SK-N-SH (cell line): ENCODE results near the gene STON2. TPM values are rescaled to one million over a fixed set of nuclear protein-coding genes. Genes with fewer than 3 reads are reported as not detected.

Source experiments
- CTCF ChIA-PET: fragments of 300-600, 350-600 bp; formaldehyde crosslinking; extraction: SDS; loops from one replicate; lab custom pipeline; 2021; lab: Yijun Ruan, JAX
- POLR2A ChIA-PET: fragments of 350-600 bp; sonication (Branson Sonifier 250); formaldehyde crosslinking; extraction: SDS; loops from one replicate; lab custom pipeline; 2020; ENCODE audit warnings: antibody characterized with exemption, inconsistent platforms; lab: Yijun Ruan, JAX
- DNase-seq: peaks from one replicate; pipeline ENCODE4 v3.0.0; 2012
- H2AFZ ChIP-seq: fragments of 200-600 bp; sonication (generic); 2 replicates; pipeline ENCODE4 v1.8.1; 2016; ENCODE audit warnings: antibody characterized with exemption, mild to moderate bottlenecking, low read depth
- H3F3A ChIP-seq: fragments of 200-600 bp; sonication (generic); replicated peaks from 2 replicates; pipeline ENCODE3; 2016; ENCODE audit warnings: antibody characterized with exemption, mild to moderate bottlenecking; ENCODE audit not compliant: insufficient read depth
- H3K27ac ChIP-seq, 2 experiments: fragments of 200-500 bp in 1 of 2; fragments of 200-600 bp in 1 of 2; sonication (Bioruptor generic) in 1 of 2; sonication (generic), shearing (Covaris generic) in 1 of 2; 2 replicates each; pipeline versions ENCODE4 v1.5.1 to v1.6.1; 2014 to 2016; ENCODE audit warnings: low read depth in 2 of 2, inconsistent platforms in 1 of 2, low read length in 1 of 2, mild to moderate bottlenecking in 1 of 2, mixed read lengths in 1 of 2
- H3K27me3 ChIP-seq: fragments of 200-600 bp; sonication (generic), shearing (Covaris generic); 2 replicates; pipeline ENCODE4 v1.6.1; 2016; ENCODE audit warnings: mixed run types; ENCODE audit not compliant: insufficient read depth
- H3K36me3 ChIP-seq, 2 experiments: fragments of 200-500 bp in 1 of 2; fragments of 200-600 bp in 1 of 2; sonication (Bioruptor generic) in 1 of 2; sonication (generic) in 1 of 2; replicated peaks in 1 of 2; 2 replicates each; pipeline versions ENCODE3 to v1.5.1; 2014 to 2016; ENCODE audit warnings: low read length in 1 of 2, mild to moderate bottlenecking in 1 of 2; ENCODE audit not compliant: insufficient read depth in 2 of 2, control insufficient read depth in 1 of 2
- H3K4me1 ChIP-seq, 2 experiments: fragments of 200-500 bp in 1 of 2; fragments of 200-600 bp in 1 of 2; sonication (Bioruptor generic) in 1 of 2; sonication (generic), shearing (Covaris generic) in 1 of 2; 2 replicates each; pipeline versions ENCODE4 v1.5.1 to v1.6.1; 2014 to 2016; ENCODE audit warnings: low read depth in 1 of 2, low read length in 1 of 2, mixed run types in 1 of 2; ENCODE audit not compliant: insufficient read depth in 2 of 2, control insufficient read depth in 1 of 2
- H3K4me2 ChIP-seq: fragments of 200-600 bp; sonication (generic), shearing (Covaris generic); 2 replicates; pipeline ENCODE4 v1.6.1; 2017; ENCODE audit warnings: mixed run types
- H3K4me3 ChIP-seq, 2 experiments: fragments of 200-500 bp in 1 of 2; fragments of 200-600 bp in 1 of 2; sonication (Bioruptor generic) in 1 of 2; sonication (generic), shearing (Covaris generic) in 1 of 2; 2 replicates each; pipeline versions ENCODE4 v1.5.1 to v1.8.1; 2014 to 2016; ENCODE audit warnings: low read depth in 2 of 2, inconsistent platforms in 1 of 2, low read length in 1 of 2, mild to moderate bottlenecking in 1 of 2, mixed read lengths in 1 of 2, moderate library complexity in 1 of 2
- H3K79me2 ChIP-seq: fragments of 200-600 bp; sonication (generic); 2 replicates; pipeline ENCODE4 v1.8.1; 2017; ENCODE audit warnings: mild to moderate bottlenecking; ENCODE audit not compliant: insufficient read depth
- H3K9ac ChIP-seq: fragments of 200-600 bp; sonication (generic); 2 replicates; pipeline ENCODE4 v1.6.1; 2017; ENCODE audit warnings: mixed run types
- H3K9me2 ChIP-seq: fragments of 200-600 bp; sonication (generic); 2 replicates; pipeline ENCODE4 v1.6.1; 2017; ENCODE audit warnings: mixed run types
- H3K9me3 ChIP-seq: fragments of 200-600 bp; sonication (generic); 2 replicates; pipeline ENCODE4 v1.6.1; 2017; ENCODE audit warnings: mixed run types, mild to moderate bottlenecking, moderate library complexity
- H4K20me1 ChIP-seq: fragments of 200-600 bp; sonication (generic); 2 replicates; pipeline ENCODE4 v1.6.1; 2017; ENCODE audit warnings: mild to moderate bottlenecking, mixed run types; ENCODE audit not compliant: insufficient read depth
- CHD2 ChIP-seq: fragments of 150-350 bp; IDR thresholded peaks from 2 replicates; pipeline ENCODE4 v1.6.1; 2018; ENCODE audit warnings: low read length; ENCODE audit not compliant: partially characterized antibody
- EP300 ChIP-seq, 2 experiments: IDR thresholded peaks; 2 replicates each; pipeline versions ENCODE4 v1.4.0 to v1.6.1; 2012; ENCODE audit warnings: borderline replicate concordance in 1 of 2, low read depth in 1 of 2, low read length in 1 of 2
- GATA2 ChIP-seq: sonication (generic); formaldehyde crosslinking; IDR thresholded peaks from 2 replicates; pipeline ENCODE4 v1.5.0; 2020; ENCODE audit warnings: mild to moderate bottlenecking, missing genetic modification reagents
- JUND ChIP-seq: IDR thresholded peaks from 2 replicates; pipeline ENCODE4 v1.4.0; 2012
- MAX ChIP-seq: IDR thresholded peaks from 2 replicates; pipeline ENCODE4 v1.4.0; 2012; ENCODE audit warnings: low read depth
- MEF2A ChIP-seq: IDR thresholded peaks from 2 replicates; pipeline ENCODE4 v1.4.0; 2012; ENCODE audit warnings: low read depth, borderline replicate concordance
- MXI1 ChIP-seq: IDR thresholded peaks from 2 replicates; pipeline ENCODE4 v1.6.1; 2012; ENCODE audit warnings: mild to moderate bottlenecking, low read depth, low read length, improper control_type of control experiment
- NFIC ChIP-seq: IDR thresholded peaks from 2 replicates; pipeline ENCODE4 v1.4.0; 2012; ENCODE audit warnings: borderline replicate concordance
- NRF1 ChIP-seq: IDR thresholded peaks from 2 replicates; pipeline ENCODE4 v1.6.1; 2012; ENCODE audit warnings: low read depth, mild to moderate bottlenecking, low read length
- POLR2AphosphoS5 ChIP-seq: IDR thresholded peaks from 2 replicates; pipeline ENCODE4 v1.6.1; 2012; ENCODE audit warnings: low read depth, low read length
- RCOR1 ChIP-seq: fragments of 150-350 bp; IDR thresholded peaks from 2 replicates; pipeline ENCODE4 v1.6.1; 2017; ENCODE audit warnings: antibody characterized with exemption, low read length
- RXRA ChIP-seq: IDR thresholded peaks from 2 replicates; pipeline ENCODE4 v1.4.0; 2012; ENCODE audit warnings: low read depth, mild to moderate bottlenecking, borderline replicate concordance
- SMC3 ChIP-seq: IDR thresholded peaks from 2 replicates; pipeline ENCODE4 v1.6.1; 2012; ENCODE audit warnings: low read depth, low read length, improper control_type of control experiment
- TCF12 ChIP-seq: IDR thresholded peaks from 2 replicates; pipeline ENCODE4 v1.4.0; 2012
- YY1 ChIP-seq: IDR thresholded peaks from 2 replicates; pipeline ENCODE4 v1.4.0; 2012; ENCODE audit warnings: low read depth, mild to moderate bottlenecking
- WGBS: methylation state at CpG from one replicate; pipeline ENCODE4 v1.1.6; 2017; ENCODE audit warnings: low lambda C conversion rate; 5-methylcytosine and 5-hydroxymethylcytosine counted together
- polyA plus RNA-seq, 3 experiments: library from polyadenylated mRNA; depleted of rRNA; stranded (reverse); fragments of >200 nt; gene quantifications; 2 replicates each; pipeline ENCODE4 v1.2.3, GENCODE V29; 2012
- TF ChIP-seq, protein P1 (sequence below): IDR thresholded peaks from 2 replicates; pipeline ENCODE4 v1.4.0; 2012; ENCODE audit warnings: low read depth, borderline replicate concordance
- TF ChIP-seq, protein P2 (sequence below): fragments of 150-350 bp; IDR thresholded peaks from 2 replicates; pipeline ENCODE4 v1.6.1; 2017; ENCODE audit warnings: antibody characterized with exemption, low read length, low read depth, borderline replicate concordance

Gene STON2
- polyA plus RNA-seq, 1 of the 3 experiments (the other 2 are of a cell fraction): not detected

- no peak overlapping the region for H3K4me3 ChIP-seq
- no peak overlapping the region for H3K4me2 ChIP-seq
- H3F3A ChIP-seq: no peaks in the 10 kb centered on the region
- ChIA-PET CTCF (interaction anchor here (1.6 kb wide), 1 partner anchor 138 kb away, joined by 4 read pairs; no protein-coding TSS in a partner anchor), POLR2A (no interaction called here)
- TF ChIP-seq POLR2AphosphoS5: no peak
- no peak for TF ChIP-seq MEF2A
- TF ChIP-seq YY1: no peak
- no peak for TF ChIP-seq MAX
- H3K27me3 ChIP-seq: no peaks in the 10 kb centered on the region
- H2AFZ ChIP-seq: no peak overlapping the region
- WGBS: 25% methylated on average over 4 of the region's 4 CpGs
- no peaks in the 10 kb centered on the region for H3K9me3 ChIP-seq
- H3K27ac ChIP-seq: no peak overlapping the region
- no peak overlapping the region for H3K9ac ChIP-seq
- H3K36me3 ChIP-seq: no peaks in the 10 kb centered on the region
- no peaks in the 10 kb centered on the region; a peak in 1 of 4 replicates for H3K4me1 ChIP-seq
- H3K9me2 ChIP-seq: no peaks in the 10 kb centered on the region
- DNase-seq: no peak
- no peaks in the 10 kb centered on the region for H4K20me1 ChIP-seq
- no peaks in the 10 kb centered on the region for H3K79me2 ChIP-seq
These were observed 85.5 kb downstream of the STON2 start for GRCh38 chr14:81314443-81315175.

GRCh38 chr14:81313775-81314429 is 86.2 kb downstream of the STON2 start:
- Histone ChIP-seq H3K4me3 (no peak overlapping the region), H3K36me3 (no peaks in the 10 kb centered on the region), H3K27ac (no peak overlapping the region), H3K4me1 (no peaks in the 10 kb centered on the region; a peak in 1 of 4 replicates), H3K4me2 (no peak overlapping the region), H3K9me3 (no peaks in the 10 kb centered on the region)
- ChIA-PET CTCF (interaction anchor here (1.6 kb wide), 1 partner anchor 139 kb away, joined by 4 read pairs; no protein-coding TSS in a partner anchor), POLR2A (no interaction called here)
- no peak for DNase-seq
- 40% methylated on average over 3 of the region's 3 CpGs for WGBS
- TF ChIP-seq YY1 (no peak), RXRA (no peak), MXI1 (no peak), SMC3 (no peak), NFIC (no peak), TCF12 (no peak), POLR2AphosphoS5 (no peak)
- TF ChIP-seq, protein P1, sequence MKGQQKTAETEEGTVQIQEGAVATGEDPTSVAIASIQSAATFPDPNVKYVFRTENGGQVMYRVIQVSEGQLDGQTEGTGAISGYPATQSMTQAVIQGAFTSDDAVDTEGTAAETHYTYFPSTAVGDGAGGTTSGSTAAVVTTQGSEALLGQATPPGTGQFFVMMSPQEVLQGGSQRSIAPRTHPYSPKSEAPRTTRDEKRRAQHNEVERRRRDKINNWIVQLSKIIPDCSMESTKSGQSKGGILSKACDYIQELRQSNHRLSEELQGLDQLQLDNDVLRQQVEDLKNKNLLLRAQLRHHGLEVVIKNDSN: no peak
- TF ChIP-seq, all 33 proteins: peak for 0
- Histone ChIP-seq H4K20me1 (no peaks in the 10 kb centered on the region), H3K9me2 (no peaks in the 10 kb centered on the region), H3K27me3 (no peaks in the 10 kb centered on the region), H3F3A (no peaks in the 10 kb centered on the region), H3K9ac (no peak overlapping the region), H2AFZ (no peak overlapping the region), H3K79me2 (no peaks in the 10 kb centered on the region)

DNA sequence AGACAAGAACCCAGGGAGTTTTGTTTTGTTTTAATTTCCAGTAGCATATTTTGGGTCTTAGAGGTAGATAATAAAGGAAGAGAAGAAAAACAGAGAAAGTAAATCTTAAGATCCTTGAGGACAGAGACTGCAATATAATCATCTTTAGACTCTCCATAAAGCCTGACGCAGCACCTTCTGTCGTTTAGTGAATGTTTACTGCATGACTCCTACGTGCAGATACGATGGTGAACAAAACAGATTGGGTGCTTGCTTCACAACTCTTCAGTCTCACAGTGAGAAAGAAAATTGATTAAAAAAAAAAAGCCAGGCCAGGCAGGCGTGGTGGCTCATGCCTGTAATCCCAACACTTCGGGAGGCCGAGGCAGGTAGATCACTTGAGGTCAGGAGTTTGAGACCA is 86.9 kb downstream of the STON2 start:
- no peak overlapping the region for H3K4me3 ChIP-seq
- no peaks in the 10 kb centered on the region; a peak in 1 of 4 replicates for H3K4me1 ChIP-seq
- H3F3A ChIP-seq: no peaks in the 10 kb centered on the region
- no peaks in the 10 kb centered on the region for H3K9me2 ChIP-seq
- TF ChIP-seq SMC3 (no peak), POLR2AphosphoS5 (no peak), NFIC (no peak), GATA2 (no peak), NRF1 (no peak), EP300 (IDR thresholded peaks at IDR 0.05; ENCODE audit: borderline replicate concordance in 1 of 2, low read depth in 1 of 2, low read length in 1 of 2) (no peak), CHD2 (no peak), TCF12 (no peak), RCOR1 (no peak), JUND (no peak), MAX (no peak)
- TF ChIP-seq, protein P1: no peak
- TF ChIP-seq, protein P2, sequence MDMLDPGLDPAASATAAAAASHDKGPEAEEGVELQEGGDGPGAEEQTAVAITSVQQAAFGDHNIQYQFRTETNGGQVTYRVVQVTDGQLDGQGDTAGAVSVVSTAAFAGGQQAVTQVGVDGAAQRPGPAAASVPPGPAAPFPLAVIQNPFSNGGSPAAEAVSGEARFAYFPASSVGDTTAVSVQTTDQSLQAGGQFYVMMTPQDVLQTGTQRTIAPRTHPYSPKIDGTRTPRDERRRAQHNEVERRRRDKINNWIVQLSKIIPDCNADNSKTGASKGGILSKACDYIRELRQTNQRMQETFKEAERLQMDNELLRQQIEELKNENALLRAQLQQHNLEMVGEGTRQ: no peak
- H3K9ac ChIP-seq: no peak overlapping the region
- no peaks in the 10 kb centered on the region for H3K9me3 ChIP-seq
- no peaks in the 10 kb centered on the region for H3K27me3 ChIP-seq
- ChIA-PET POLR2A (no interaction called here), CTCF (no interaction called here)
- no peaks in the 10 kb centered on the region for H4K20me1 ChIP-seq
- H3K4me2 ChIP-seq: no peak overlapping the region
- no peaks in the 10 kb centered on the region for H3K79me2 ChIP-seq
- H2AFZ ChIP-seq: no peak overlapping the region
- no peaks in the 10 kb centered on the region for H3K36me3 ChIP-seq
- whole genome bisulfite sequencing: 32% methylated on average over 7 of the region's 7 CpGs
- H3K27ac ChIP-seq: no peak overlapping the region
- DNase-seq: no peak
